H9 (cell line): ENCODE results near the gene UTP20. TPM values are rescaled to one million over a fixed set of nuclear protein-coding genes. Genes with fewer than 3 reads are reported as not detected.

Experiments
- DNase-seq: peaks from one replicate; pipeline ENCODE4 v3.0.0-alpha.2; 2017
- H2AFZ ChIP-seq: one replicate; pipeline ENCODE4 v1.6.1; 2013; ENCODE audit warnings: mild to moderate bottlenecking, low read length, control low read depth, moderate library complexity
- H2AK5ac ChIP-seq: 2 replicates; pipeline ENCODE4 v1.6.1; 2013; ENCODE audit warnings: low read length, control low read depth, mixed read lengths; ENCODE audit not compliant: insufficient read length
- H2BK120ac ChIP-seq: one replicate; pipeline ENCODE4 v1.6.1; 2013; ENCODE audit warnings: low read depth, mild to moderate bottlenecking, low read length, control low read depth, inconsistent platforms; ENCODE audit not compliant: poor library complexity, severe bottlenecking
- H2BK12ac ChIP-seq: 2 replicates; pipeline ENCODE4 v1.6.1; 2013; ENCODE audit warnings: low read length, control low read depth, mixed read lengths, low read depth; ENCODE audit not compliant: insufficient read length
- H2BK15ac ChIP-seq: 2 replicates; pipeline ENCODE4 v1.6.1; 2013; ENCODE audit warnings: low read depth, low read length, control low read depth
- H2BK20ac ChIP-seq: one replicate; pipeline ENCODE4 v1.6.1; 2013; ENCODE audit warnings: low read depth, mild to moderate bottlenecking, low read length, control low read depth, inconsistent platforms; ENCODE audit not compliant: poor library complexity, severe bottlenecking
- H2BK5ac ChIP-seq: 2 replicates; pipeline ENCODE4 v1.6.1; 2013; ENCODE audit warnings: low read length, control low read depth, mixed read lengths; ENCODE audit not compliant: insufficient read length
- H3K14ac ChIP-seq: 2 replicates; pipeline ENCODE4 v1.6.1; 2013; ENCODE audit warnings: low read length, control low read depth; ENCODE audit not compliant: insufficient read depth
- H3K18ac ChIP-seq: 2 replicates; pipeline ENCODE4 v1.6.1; 2013; ENCODE audit warnings: low read depth, mild to moderate bottlenecking, mixed read lengths, low read length, control low read depth; ENCODE audit not compliant: insufficient read length
- H3K23ac ChIP-seq: 2 replicates; pipeline ENCODE4 v1.6.1; 2013; ENCODE audit warnings: low read length, control low read depth, mixed read lengths, low read depth; ENCODE audit not compliant: insufficient read length
- H3K23me2 ChIP-seq: 2 replicates; pipeline ENCODE4 v1.6.1; 2013; ENCODE audit warnings: low read depth, mild to moderate bottlenecking, mixed read lengths, low read length, control low read depth; ENCODE audit not compliant: insufficient read length, poor library complexity, severe bottlenecking
- H3K27ac ChIP-seq: 2 replicates; pipeline ENCODE4 v1.5.1; 2013; ENCODE audit warnings: low read length, control low read depth, mixed read lengths, low read depth; ENCODE audit not compliant: insufficient read length
- H3K27me3 ChIP-seq: 2 replicates; pipeline ENCODE4 v1.6.1; 2013; ENCODE audit warnings: low read length, control low read depth, inconsistent platforms; ENCODE audit not compliant: insufficient read depth
- H3K4ac ChIP-seq: 2 replicates; pipeline ENCODE4 v1.6.1; 2013; ENCODE audit warnings: low read depth, mild to moderate bottlenecking, control low read depth, inconsistent platforms, low read length, moderate library complexity
- H3K4me1 ChIP-seq: 2 replicates; pipeline ENCODE4 v1.6.1; 2013; ENCODE audit warnings: low read length, control low read depth, inconsistent platforms; ENCODE audit not compliant: insufficient read depth
- H3K4me2 ChIP-seq: 2 replicates; pipeline ENCODE4 v1.6.1; 2013; ENCODE audit warnings: low read length, control low read depth, mixed read lengths; ENCODE audit not compliant: insufficient read length, insufficient read depth
- H3K56ac ChIP-seq: 2 replicates; pipeline ENCODE4 v1.6.1; 2013; ENCODE audit warnings: low read depth, mild to moderate bottlenecking, mixed read lengths, low read length, control low read depth; ENCODE audit not compliant: insufficient read length
- H3K79me1 ChIP-seq: 2 replicates; pipeline ENCODE4 v1.6.1; 2013; ENCODE audit warnings: low read depth, mild to moderate bottlenecking, moderate library complexity, low read length, control low read depth, inconsistent platforms; ENCODE audit not compliant: insufficient read depth, poor library complexity, severe bottlenecking
- H3K79me2 ChIP-seq: 2 replicates; pipeline ENCODE4 v1.6.1; 2013; ENCODE audit warnings: low read length, control low read depth, inconsistent platforms; ENCODE audit not compliant: insufficient read depth
- H3K9ac ChIP-seq: 2 replicates; pipeline ENCODE4 v1.6.1; 2013; ENCODE audit warnings: low read length, control low read depth, mixed read lengths; ENCODE audit not compliant: insufficient read length; ENCODE audit errors: extremely low read depth
- H3K9me3 ChIP-seq: one replicate; pipeline ENCODE4 v1.6.1; 2013; ENCODE audit warnings: low read depth, low read length, inconsistent platforms; ENCODE audit not compliant: control insufficient read depth
- H3T11ph ChIP-seq: one replicate; pipeline ENCODE4 v1.6.1; 2013; ENCODE audit warnings: mild to moderate bottlenecking, low read length, control low read depth, inconsistent platforms
- H4K20me1 ChIP-seq: one replicate; pipeline ENCODE4 v1.6.1; 2013; ENCODE audit not compliant: control insufficient read depth, insufficient read length, insufficient read depth
- H4K5ac ChIP-seq: 2 replicates; pipeline ENCODE4 v1.6.1; 2013; ENCODE audit warnings: low read depth, mild to moderate bottlenecking, mixed read lengths, low read length, control low read depth; ENCODE audit not compliant: insufficient read length
- H4K8ac ChIP-seq: replicated peaks from 2 replicates; pipeline ENCODE4 v1.6.1; 2013; ENCODE audit warnings: low read length, control low read depth, mixed read lengths, low read depth; ENCODE audit not compliant: insufficient read length
- H4K91ac ChIP-seq: 2 replicates; pipeline ENCODE4 v1.6.1; 2013; ENCODE audit warnings: low read depth, mild to moderate bottlenecking, moderate library complexity, mixed read lengths, low read length, control low read depth; ENCODE audit not compliant: insufficient read length
- H3K27ac Mint-ChIP-seq, 3 experiments: 2 replicates in 2 of 3; 3 replicates in 1 of 3; pipeline ENCODE4 v1.8.0; 2020 to 2021; ENCODE audit warnings: mixed read lengths in 3 of 3, mild to moderate bottlenecking in 1 of 3, moderate library complexity in 1 of 3
- H3K27me3 Mint-ChIP-seq: 2 replicates; pipeline ENCODE4 v1.8.0; 2021; ENCODE audit warnings: low read depth, mild to moderate bottlenecking, moderate library complexity, mixed read lengths
- H3K36me3 Mint-ChIP-seq, 3 experiments: 2 replicates in 2 of 3; 3 replicates in 1 of 3; pipeline ENCODE4 v1.8.0; 2020 to 2021; ENCODE audit warnings: low read depth in 3 of 3, mixed read lengths in 3 of 3; ENCODE audit not compliant: insufficient read depth in 1 of 3
- H3K4me1 Mint-ChIP-seq, 2 experiments: 2 replicates each; pipeline ENCODE4 v1.8.0; 2020; ENCODE audit warnings: mixed read lengths in 2 of 2
- H3K4me3 Mint-ChIP-seq, 2 experiments: 2 replicates in 1 of 2; 3 replicates in 1 of 2; pipeline ENCODE4 v1.8.0; 2020 to 2021; ENCODE audit warnings: mild to moderate bottlenecking in 2 of 2, mixed read lengths in 2 of 2, moderate library complexity in 1 of 2
- H3K9me3 Mint-ChIP-seq, 2 experiments: 2 replicates in 1 of 2; 3 replicates in 1 of 2; pipeline ENCODE4 v1.8.0; 2020; ENCODE audit warnings: mild to moderate bottlenecking in 2 of 2, mixed read lengths in 2 of 2, moderate library complexity in 1 of 2
- CTCF ChIP-seq: fragments of 200-600 bp; sonication (generic); conservative IDR thresholded peaks from 3 replicates; pipeline ENCODE4 v1.8.0; 2021; ENCODE audit warnings: antibody characterized with exemption, mild to moderate bottlenecking
- WGBS: extraction: QIAGEN DNeasy Blood & Tissue Kit; methylation state at CpG from one replicate; pipeline ENCODE4 v1.1.7; 2013; ENCODE audit warnings: missing lambda C conversion rate, low lambda C conversion rate, mixed read lengths; ENCODE audit not compliant: insufficient read length; ENCODE audit errors: extremely low coverage; 5-methylcytosine and 5-hydroxymethylcytosine counted together
- total RNA-seq: library from RNA; stranded (reverse); gene quantifications from 2 replicates; pipeline ENCODE4 v1.2.1, GENCODE V29; 2021

Gene UTP20
- total RNA-seq, 1 experiment from 2014 or later: 38.3 TPM

GRCh38 chr12:101368016-101368415 is 88.1 kb downstream of the UTP20 start:
- Histone ChIP-seq H3K79me1 (no peaks in the 10 kb centered on the region), H3K14ac (no peak overlapping the region), H3K18ac (no peak overlapping the region), H3K23me2 (no peaks in the 10 kb centered on the region), H2BK5ac (no peak overlapping the region), H4K91ac (no peak overlapping the region), H4K8ac (no peak overlapping the region), H2AK5ac (no peak overlapping the region), H2BK12ac (no peak overlapping the region), H2BK120ac (no peak overlapping the region), H3K4ac (no peak overlapping the region), H3K79me2 (no peaks in the 10 kb centered on the region), H4K20me1 (no peaks in the 10 kb centered on the region), H3K27ac (no peak overlapping the region), H3K4me2 (no peak overlapping the region), H3K9ac (no peak overlapping the region), H3T11ph (no peak overlapping the region), H2AFZ (no peak overlapping the region), H3K27me3 (no peaks in the 10 kb centered on the region), H2BK20ac (no peak overlapping the region), H2BK15ac (no peak overlapping the region), H3K9me3 (no peaks in the 10 kb centered on the region), H4K5ac (no peak overlapping the region), H3K23ac (no peak overlapping the region), H3K56ac (no peak overlapping the region), H3K4me1 (no peaks in the 10 kb centered on the region)
- H3K9me3 Mint-ChIP-seq: no peaks in the 10 kb centered on the region
- no peak for DNase-seq
- no peak for TF ChIP-seq CTCF
- no peak overlapping the region for H3K4me3 Mint-ChIP-seq
- WGBS: no CpG with 5 or more reads among the region's 6 CpGs
- no peaks in the 10 kb centered on the region for H3K4me1 Mint-ChIP-seq
- H3K27me3 Mint-ChIP-seq: no peaks in the 10 kb centered on the region
- H3K27ac Mint-ChIP-seq: no peak overlapping the region
- peaks cover 27 to 81% (median 64%) of the 10 kb centered on the region in 3 experiments; a peak in 6 of 7 replicates for H3K36me3 Mint-ChIP-seq
